Astrocyte (in vitro differentiated cells and primary cell): ENCODE measurements around the gene NSL1. TPM values are rescaled to one million over a fixed set of nuclear protein-coding genes. Genes with fewer than 3 reads are reported as not detected.

Source experiments
- DNase-seq: peaks from one replicate; pipeline ENCODE4 v3.0.0-alpha.2; 2010; ENCODE audit warnings: low read depth
- FAIRE-seq: peaks from 2 replicates; lab custom pipeline; 2011; peaks lifted over from hg19 to GRCh38; lab: Jason Lieb, UNC
- H2AFZ ChIP-seq: 2 replicates; pipeline ENCODE4 v1.6.0; 2012; ENCODE audit warnings: low read depth, low read length, inconsistent platforms
- H3K27ac ChIP-seq: 2 replicates; pipeline ENCODE4 v1.5.1; 2011; ENCODE audit warnings: low read depth, low read length, inconsistent platforms
- H3K27me3 ChIP-seq: 2 replicates; pipeline ENCODE4 v1.6.0; 2011; ENCODE audit warnings: low read length, inconsistent platforms; ENCODE audit not compliant: insufficient read depth
- H3K36me3 ChIP-seq: 2 replicates; pipeline ENCODE4 v1.5.1; 2011; ENCODE audit warnings: low read length, inconsistent platforms; ENCODE audit not compliant: insufficient read depth
- H3K4me1 ChIP-seq: 2 replicates; pipeline ENCODE4 v1.5.1; 2011; ENCODE audit warnings: low read length, inconsistent platforms; ENCODE audit not compliant: insufficient read depth
- H3K4me2 ChIP-seq: 2 replicates; pipeline ENCODE4 v1.6.0; 2012; ENCODE audit warnings: low read length, inconsistent platforms
- H3K4me3 ChIP-seq: 2 replicates; pipeline ENCODE4 v1.5.1; 2011; ENCODE audit warnings: low read depth, mild to moderate bottlenecking, low read length, inconsistent platforms; ENCODE audit not compliant: insufficient read depth
- H3K79me2 ChIP-seq: 2 replicates; pipeline ENCODE4 v1.6.0; 2012; ENCODE audit warnings: mild to moderate bottlenecking, low read length, inconsistent platforms; ENCODE audit not compliant: insufficient read depth
- H3K9ac ChIP-seq: 2 replicates; pipeline ENCODE4 v1.6.0; 2012; ENCODE audit warnings: mild to moderate bottlenecking, low read length, inconsistent platforms
- H3K9me3 ChIP-seq: 2 replicates; pipeline ENCODE4 v1.5.1; 2012; ENCODE audit warnings: low read depth, mild to moderate bottlenecking, low read length, inconsistent platforms; ENCODE audit not compliant: insufficient read depth
- H4K20me1 ChIP-seq: 2 replicates; pipeline ENCODE4 v1.6.0; 2012; ENCODE audit warnings: low read length, inconsistent platforms; ENCODE audit not compliant: insufficient read depth
- H3K27ac Mint-ChIP-seq: one replicate; pipeline ENCODE4 v1.8.0; 2021; ENCODE audit warnings: mild to moderate bottlenecking, mixed read lengths; ENCODE audit not compliant: unreplicated experiment
- H3K27me3 Mint-ChIP-seq: one replicate; pipeline ENCODE4 v1.8.0; 2021; ENCODE audit warnings: low read depth, mixed read lengths; ENCODE audit not compliant: unreplicated experiment
- H3K36me3 Mint-ChIP-seq: one replicate; pipeline ENCODE4 v1.8.0; 2021; ENCODE audit warnings: low read depth, mixed read lengths; ENCODE audit not compliant: unreplicated experiment
- H3K4me1 Mint-ChIP-seq: one replicate; pipeline ENCODE4 v1.8.0; 2021; ENCODE audit warnings: low read depth, mixed read lengths; ENCODE audit not compliant: unreplicated experiment
- H3K4me3 Mint-ChIP-seq: one replicate; pipeline ENCODE4 v1.8.0; 2021; ENCODE audit warnings: mild to moderate bottlenecking, moderate library complexity, mixed read lengths; ENCODE audit not compliant: unreplicated experiment
- H3K9me3 Mint-ChIP-seq: one replicate; pipeline ENCODE4 v1.8.0; 2021; ENCODE audit warnings: mild to moderate bottlenecking, mixed read lengths; ENCODE audit not compliant: unreplicated experiment
- CTCF ChIP-seq: IDR thresholded peaks from 2 replicates; pipeline ENCODE4 v1.5.1; 2011; ENCODE audit warnings: low read depth, mild to moderate bottlenecking, inconsistent platforms, low read length, moderate library complexity; ENCODE audit not compliant: insufficient read depth
- EZH2 ChIP-seq: IDR thresholded peaks from 2 replicates; pipeline ENCODE4 v1.6.1; 2012; ENCODE audit warnings: mild to moderate bottlenecking, low read length, inconsistent platforms; ENCODE audit not compliant: insufficient read depth
- total RNA-seq: library from RNA; stranded (reverse); gene quantifications from 2 replicates; pipeline ENCODE4 v1.2.1, GENCODE V29; 2021

NSL1 gene
- total RNA-seq, 1 donor from 2014 or later, result 22.6 TPM

- Histone ChIP-seq H3K9ac (no peak overlapping the region), H3K27me3 (no peaks in the 10 kb centered on the region), H3K27ac (no peak overlapping the region), H3K4me1 (no peaks in the 10 kb centered on the region), H3K36me3 (no peaks in the 10 kb centered on the region), H2AFZ (no peak overlapping the region), H3K9me3 (no peaks in the 10 kb centered on the region), H3K4me3 (no peak overlapping the region), H3K4me2 (no peak overlapping the region), H4K20me1 (no peaks in the 10 kb centered on the region), H3K79me2 (no peaks in the 10 kb centered on the region)
- Mint-ChIP-seq H3K4me1 (no peaks in the 10 kb centered on the region), H3K27me3 (no peaks in the 10 kb centered on the region), H3K9me3 (no peaks in the 10 kb centered on the region), H3K4me3 (no peak overlapping the region), H3K36me3 (no peaks in the 10 kb centered on the region), H3K27ac (no peak overlapping the region)
- no peak for FAIRE-seq
- no peak for DNase-seq
- TF ChIP-seq EZH2 (no peak), CTCF (no peak)
Observed at GRCh38 chr1:212814537-212815334, 23.2 kb upstream of the NSL1 start.

DNA sequence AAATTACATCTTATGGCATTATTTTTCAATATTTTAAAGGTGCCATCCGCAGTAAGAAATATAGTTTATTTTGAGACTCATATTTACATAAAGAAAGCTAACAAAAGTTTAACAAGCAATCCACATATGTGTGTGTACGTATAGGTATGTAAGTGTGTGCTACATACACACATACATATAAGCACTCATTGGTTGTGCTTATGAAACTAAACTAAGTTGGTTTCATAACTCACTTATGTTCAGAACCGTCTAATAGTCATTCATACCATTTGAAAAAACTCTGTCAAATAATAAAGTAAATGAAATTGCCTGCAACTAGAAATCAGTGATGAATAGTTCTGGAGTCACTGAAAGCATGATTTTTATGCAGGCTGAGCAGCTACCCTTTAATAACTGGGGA, 14.2 kb upstream of the NSL1 start:
- no peaks in the 10 kb centered on the region for H3K9me3 ChIP-seq
- Mint-ChIP-seq H3K4me1 (no peaks in the 10 kb centered on the region), H3K9me3 (no peaks in the 10 kb centered on the region), H3K27ac (no peak overlapping the region), H3K27me3 (no peaks in the 10 kb centered on the region), H3K36me3 (no peaks in the 10 kb centered on the region), H3K4me3 (no peak overlapping the region)
- H3K27me3 ChIP-seq, result no peaks in the 10 kb centered on the region
- H4K20me1 ChIP-seq, result no peaks in the 10 kb centered on the region
- no peak overlapping the region for H3K4me2 ChIP-seq
- no peak for FAIRE-seq
- H3K4me1 ChIP-seq, result no peaks in the 10 kb centered on the region
- no peaks in the 10 kb centered on the region for H3K36me3 ChIP-seq
- no peaks in the 10 kb centered on the region for H3K79me2 ChIP-seq
- no peak overlapping the region for H3K4me3 ChIP-seq
- H3K9ac ChIP-seq, result no peak overlapping the region
- H3K27ac ChIP-seq, result no peak overlapping the region
- TF ChIP-seq EZH2, result no peak
- TF ChIP-seq CTCF, result no peak
- no peak for DNase-seq
- no peak overlapping the region for H2AFZ ChIP-seq

GRCh38 chr1:212797681-212798080, 6.1 kb upstream of the NSL1 start:
- DNase-seq (no peak), FAIRE-seq (no peak)
- Histone ChIP-seq H3K79me2 (no peaks in the 10 kb centered on the region), H3K4me1 (no peaks in the 10 kb centered on the region), H2AFZ (no peak overlapping the region), H3K4me2 (no peak overlapping the region), H3K9ac (no peak overlapping the region), H3K36me3 (peaks cover 2% of the 10 kb centered on the region), H3K27ac (no peak overlapping the region), H3K9me3 (no peaks in the 10 kb centered on the region), H4K20me1 (no peaks in the 10 kb centered on the region), H3K27me3 (no peaks in the 10 kb centered on the region), H3K4me3 (no peak overlapping the region)
- H3K36me3 Mint-ChIP-seq, result peaks cover 1% of the 10 kb centered on the region
- no peak overlapping the region for H3K4me3 Mint-ChIP-seq
- H3K4me1 Mint-ChIP-seq, result peaks cover 4% of the 10 kb centered on the region
- H3K27me3 Mint-ChIP-seq, result no peaks in the 10 kb centered on the region
- H3K9me3 Mint-ChIP-seq, result no peaks in the 10 kb centered on the region
- H3K27ac Mint-ChIP-seq, result no peak overlapping the region
- TF ChIP-seq EZH2 (no peak), CTCF (no peak)
